ENCODE results near the gene GNG5.
"Not testable (repeated sequence)": the region's sequence is repeated elsewhere in the genome, so short reads cannot be mapped to it uniquely, and the experiment has no call there.

The GNG5 gene

GRCh38 chr1:84506002-84506728 is at the start of gene GNG5, which contains the start of gene SPATA1:
Gene GNG5 (minus strand): TSS chr1:84506581. CDS start chr1:84506091, 490 bp downstream.
Gene SPATA1 (plus strand): TSS chr1:84506386. CDS start chr1:84516360, 9,974 bp downstream.
- DNase-seq: peak; percentile 83 to 90

GRCh38 chr1:84550826-84551225 is 44.4 kb upstream of the GNG5 start:
- no peak for DNase-seq

GRCh38 chr1:84541679-84542078 is 35.3 kb upstream of the GNG5 start:
- DNase-seq: peak in 1 of 2 experiments; percentile 8

GRCh38 chr1:84540759-84541158 is 34.4 kb upstream of the GNG5 start:
- DNase-seq: no peak

- no peak for DNase-seq
Measured at GRCh38 chr1:84539972-84540371, 33.6 kb upstream of the GNG5 start.

- DNase-seq: no peak
Measured at GRCh38 chr1:84538599-84538998, 32.2 kb upstream of the GNG5 start.

GRCh38 chr1:84525779-84526178 is 19.4 kb upstream of the GNG5 start:
- no peak for DNase-seq

GRCh38 chr1:84524590-84524989 is 18.2 kb upstream of the GNG5 start:
- DNase-seq: no peak

GRCh38 chr1:84510668-84511067 is 4.3 kb upstream of the GNG5 start:
- DNase-seq: no peak

GRCh38 chr1:84510165-84510564 is 3.8 kb upstream of the GNG5 start:
- DNase-seq: no peak

GRCh38 chr1:84509029-84509428 is 2.6 kb upstream of the GNG5 start:
- no peak for DNase-seq

- no peak for DNase-seq
Measured at GRCh38 chr1:84508510-84508909, 2.1 kb upstream of the GNG5 start.

- DNase-seq: not testable (repeated sequence)
Measured at GRCh38 chr1:84507887-84508286, 1.5 kb upstream of the GNG5 start.

GRCh38 chr1:84506729-84507453 is 510 bp upstream of the GNG5 start:
- no peak for DNase-seq

GRCh38 chr1:84505493-84506001 is 834 bp downstream of the GNG5 start:
- peak in 1 of 2 experiments; percentile 42 for DNase-seq

- DNase-seq: peak in 1 of 2 experiments; percentile 27
Measured at GRCh38 chr1:84504580-84505492, 1.5 kb downstream of the GNG5 start.

- no peak for DNase-seq
Measured at GRCh38 chr1:84502927-84503326, 3.5 kb downstream of the GNG5 start.

GRCh38 chr1:84497631-84498275 is 8.6 kb downstream of the GNG5 start:
- DNase-seq: no peak

GRCh38 chr1:84496498-84496897 is 9.9 kb downstream of the GNG5 start:
- no peak for DNase-seq

- DNase-seq: no peak
Measured at GRCh38 chr1:84493747-84494146, 12.6 kb downstream of the GNG5 start.

GRCh38 chr1:84492726-84493125 is 13.7 kb downstream of the GNG5 start:
- DNase-seq: no peak

GRCh38 chr1:84489766-84490165 is 16.6 kb downstream of the GNG5 start:
- no peak for DNase-seq

Measured in SW 1271 (cell line).